ENCODE results near the gene P2RX7.

The P2RX7 gene

GRCh38 chr12:121110211-121110940 lies 22.3 kb upstream of the P2RX7 start:
- H3K36me3 ChIP-seq (ENCODE audit: control insufficient read depth in 1 of 2, insufficient read depth in 2 of 2, low read length in 2 of 2) = no peaks in the 10 kb centered on the region
- H3K27me3 ChIP-seq (ENCODE audit: control insufficient read depth in 1 of 2, insufficient read depth in 2 of 2, low read length in 2 of 2) = no peaks in the 10 kb centered on the region
- H3K4me3 ChIP-seq (ENCODE audit: low read depth in 1 of 2, low read length in 2 of 2) = no peak overlapping the region
- no peaks in the 10 kb centered on the region for H3K4me1 ChIP-seq (ENCODE audit: control insufficient read depth in 1 of 2, insufficient read depth in 2 of 2, low read length in 2 of 2)
- H3K9ac ChIP-seq (ENCODE audit: low read depth in 1 of 2, low read length in 2 of 2) = peak overlapping the region in 1 of 2 donors; percentile 32
- no peak overlapping the region for H3K27ac ChIP-seq (ENCODE audit: low read depth, low read length)
- no peaks in the 10 kb centered on the region for H3K9me3 ChIP-seq (ENCODE audit: control insufficient read depth in 1 of 2, low read length in 2 of 2)

DNA sequence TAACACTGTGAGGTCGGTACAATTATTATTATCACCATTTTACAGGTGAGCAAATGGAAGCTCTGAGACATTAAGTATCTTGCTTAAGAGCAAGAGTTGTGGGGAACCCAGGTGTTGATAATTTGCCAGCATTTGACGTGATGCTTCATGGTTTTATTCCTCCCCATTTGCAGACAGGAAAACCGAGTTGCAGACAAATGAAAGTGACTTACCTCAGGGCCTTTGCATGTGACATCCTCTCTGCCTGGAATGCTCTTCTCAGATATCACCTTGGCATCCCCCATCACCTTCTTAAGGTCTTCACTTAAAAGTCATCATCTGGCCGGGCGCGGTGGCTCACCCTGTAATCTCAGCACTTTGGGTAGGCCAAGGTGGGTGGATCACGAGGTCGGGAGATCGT lies 21.0 kb upstream of the P2RX7 start:
- no peaks in the 10 kb centered on the region for H3K36me3 ChIP-seq (ENCODE audit: control insufficient read depth in 1 of 2, insufficient read depth in 2 of 2, low read length in 2 of 2)
- no peaks in the 10 kb centered on the region for H3K27me3 ChIP-seq (ENCODE audit: control insufficient read depth in 1 of 2, insufficient read depth in 2 of 2, low read length in 2 of 2)
- no peak overlapping the region for H3K9ac ChIP-seq (ENCODE audit: low read depth in 1 of 2, low read length in 2 of 2)
- H3K9me3 ChIP-seq (ENCODE audit: control insufficient read depth in 1 of 2, low read length in 2 of 2) = no peaks in the 10 kb centered on the region
- no peaks in the 10 kb centered on the region for H3K4me1 ChIP-seq (ENCODE audit: control insufficient read depth in 1 of 2, insufficient read depth in 2 of 2, low read length in 2 of 2)
- no peak overlapping the region for H3K27ac ChIP-seq (ENCODE audit: low read depth, low read length)
- no peak overlapping the region for H3K4me3 ChIP-seq (ENCODE audit: low read depth in 1 of 2, low read length in 2 of 2)

DNA sequence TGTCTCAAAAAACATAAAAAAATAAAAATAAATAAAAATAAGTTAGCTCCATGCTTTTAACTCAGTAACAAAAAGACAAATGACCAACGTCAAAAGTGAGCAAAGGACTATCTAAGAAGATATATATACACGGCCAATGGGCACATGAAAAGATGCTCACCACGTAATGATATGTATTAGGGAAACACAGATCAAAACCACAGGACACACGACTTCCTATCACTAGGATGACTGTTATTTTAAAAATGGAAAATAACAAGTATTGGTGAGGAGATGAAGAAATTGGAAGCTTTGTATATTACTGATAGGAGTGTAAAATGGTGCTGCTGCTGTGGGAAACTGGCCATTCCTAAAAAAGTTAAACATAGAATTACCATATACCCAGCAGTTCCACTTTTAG lies 20.2 kb upstream of the P2RX7 start:
- Histone ChIP-seq H3K36me3 (ENCODE audit: control insufficient read depth in 1 of 2, insufficient read depth in 2 of 2, low read length in 2 of 2) (no peaks in the 10 kb centered on the region), H3K4me3 (ENCODE audit: low read depth in 1 of 2, low read length in 2 of 2) (no peak overlapping the region), H3K4me1 (ENCODE audit: control insufficient read depth in 1 of 2, insufficient read depth in 2 of 2, low read length in 2 of 2) (no peaks in the 10 kb centered on the region), H3K27ac (ENCODE audit: low read depth, low read length) (no peak overlapping the region), H3K27me3 (ENCODE audit: control insufficient read depth in 1 of 2, insufficient read depth in 2 of 2, low read length in 2 of 2) (no peaks in the 10 kb centered on the region), H3K9ac (ENCODE audit: low read depth in 1 of 2, low read length in 2 of 2) (no peak overlapping the region), H3K9me3 (ENCODE audit: control insufficient read depth in 1 of 2, low read length in 2 of 2) (no peaks in the 10 kb centered on the region)

- no peak overlapping the region for H3K9ac ChIP-seq (ENCODE audit: low read depth in 1 of 2, low read length in 2 of 2)
- no peaks in the 10 kb centered on the region for H3K4me1 ChIP-seq (ENCODE audit: control insufficient read depth in 1 of 2, insufficient read depth in 2 of 2, low read length in 2 of 2)
- no peak overlapping the region for H3K4me3 ChIP-seq (ENCODE audit: low read depth in 1 of 2, low read length in 2 of 2)
- H3K9me3 ChIP-seq (ENCODE audit: control insufficient read depth in 1 of 2, low read length in 2 of 2) = no peaks in the 10 kb centered on the region
- no peaks in the 10 kb centered on the region for H3K27me3 ChIP-seq (ENCODE audit: control insufficient read depth in 1 of 2, insufficient read depth in 2 of 2, low read length in 2 of 2)
- H3K36me3 ChIP-seq (ENCODE audit: control insufficient read depth in 1 of 2, insufficient read depth in 2 of 2, low read length in 2 of 2) = no peaks in the 10 kb centered on the region
- no peak overlapping the region for H3K27ac ChIP-seq (ENCODE audit: low read depth, low read length)
These were observed 19.6 kb upstream of the P2RX7 start for GRCh38 chr12:121113057-121113456.

GRCh38 chr12:121114019-121114639 lies 18.5 kb upstream of the P2RX7 start:
- no peaks in the 10 kb centered on the region for H3K36me3 ChIP-seq (ENCODE audit: control insufficient read depth in 1 of 2, insufficient read depth in 2 of 2, low read length in 2 of 2)
- no peak overlapping the region for H3K9ac ChIP-seq (ENCODE audit: low read depth in 1 of 2, low read length in 2 of 2)
- H3K4me3 ChIP-seq (ENCODE audit: low read depth in 1 of 2, low read length in 2 of 2) = no peak overlapping the region
- no peaks in the 10 kb centered on the region for H3K27me3 ChIP-seq (ENCODE audit: control insufficient read depth in 1 of 2, insufficient read depth in 2 of 2, low read length in 2 of 2)
- no peaks in the 10 kb centered on the region for H3K9me3 ChIP-seq (ENCODE audit: control insufficient read depth in 1 of 2, low read length in 2 of 2)
- H3K4me1 ChIP-seq (ENCODE audit: control insufficient read depth in 1 of 2, insufficient read depth in 2 of 2, low read length in 2 of 2) = no peaks in the 10 kb centered on the region
- H3K27ac ChIP-seq (ENCODE audit: low read depth, low read length) = no peak overlapping the region

GRCh38 chr12:121114806-121115205 lies 17.9 kb upstream of the P2RX7 start:
- H3K4me3 ChIP-seq (ENCODE audit: low read depth in 1 of 2, low read length in 2 of 2) = no peak overlapping the region
- no peak overlapping the region for H3K9ac ChIP-seq (ENCODE audit: low read depth in 1 of 2, low read length in 2 of 2)
- no peaks in the 10 kb centered on the region for H3K4me1 ChIP-seq (ENCODE audit: control insufficient read depth in 1 of 2, insufficient read depth in 2 of 2, low read length in 2 of 2)
- H3K36me3 ChIP-seq (ENCODE audit: control insufficient read depth in 1 of 2, insufficient read depth in 2 of 2, low read length in 2 of 2) = no peaks in the 10 kb centered on the region
- no peaks in the 10 kb centered on the region for H3K27me3 ChIP-seq (ENCODE audit: control insufficient read depth in 1 of 2, insufficient read depth in 2 of 2, low read length in 2 of 2)
- no peak overlapping the region for H3K27ac ChIP-seq (ENCODE audit: low read depth, low read length)
- no peaks in the 10 kb centered on the region for H3K9me3 ChIP-seq (ENCODE audit: control insufficient read depth in 1 of 2, low read length in 2 of 2)

DNA sequence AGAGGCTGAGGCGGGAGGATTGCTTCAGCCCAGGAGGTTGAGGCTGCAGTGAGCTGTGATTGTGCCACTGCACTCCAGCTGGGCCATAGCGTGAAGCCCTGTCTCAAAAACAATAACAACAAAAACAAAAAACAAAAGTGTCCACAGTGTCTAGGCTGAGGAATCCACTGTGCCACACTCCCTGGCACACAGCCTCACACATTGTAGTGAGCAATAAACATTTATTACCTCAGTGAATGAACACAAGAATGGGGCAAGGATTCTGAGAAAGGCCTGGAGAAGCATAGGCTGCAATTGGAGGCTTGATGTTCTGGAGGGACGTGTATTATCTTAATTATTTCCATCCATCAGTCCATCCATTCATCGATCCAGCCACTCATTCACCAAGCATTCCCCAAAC lies 17.1 kb upstream of the P2RX7 start:
- Histone ChIP-seq H3K4me1 (ENCODE audit: control insufficient read depth in 1 of 2, insufficient read depth in 2 of 2, low read length in 2 of 2) (no peaks in the 10 kb centered on the region), H3K27me3 (ENCODE audit: control insufficient read depth in 1 of 2, insufficient read depth in 2 of 2, low read length in 2 of 2) (no peaks in the 10 kb centered on the region), H3K4me3 (ENCODE audit: low read depth in 1 of 2, low read length in 2 of 2) (no peak overlapping the region), H3K9ac (ENCODE audit: low read depth in 1 of 2, low read length in 2 of 2) (no peak overlapping the region), H3K9me3 (ENCODE audit: control insufficient read depth in 1 of 2, low read length in 2 of 2) (no peaks in the 10 kb centered on the region), H3K27ac (ENCODE audit: low read depth, low read length) (no peak overlapping the region), H3K36me3 (ENCODE audit: control insufficient read depth in 1 of 2, insufficient read depth in 2 of 2, low read length in 2 of 2) (no peaks in the 10 kb centered on the region)

DNA sequence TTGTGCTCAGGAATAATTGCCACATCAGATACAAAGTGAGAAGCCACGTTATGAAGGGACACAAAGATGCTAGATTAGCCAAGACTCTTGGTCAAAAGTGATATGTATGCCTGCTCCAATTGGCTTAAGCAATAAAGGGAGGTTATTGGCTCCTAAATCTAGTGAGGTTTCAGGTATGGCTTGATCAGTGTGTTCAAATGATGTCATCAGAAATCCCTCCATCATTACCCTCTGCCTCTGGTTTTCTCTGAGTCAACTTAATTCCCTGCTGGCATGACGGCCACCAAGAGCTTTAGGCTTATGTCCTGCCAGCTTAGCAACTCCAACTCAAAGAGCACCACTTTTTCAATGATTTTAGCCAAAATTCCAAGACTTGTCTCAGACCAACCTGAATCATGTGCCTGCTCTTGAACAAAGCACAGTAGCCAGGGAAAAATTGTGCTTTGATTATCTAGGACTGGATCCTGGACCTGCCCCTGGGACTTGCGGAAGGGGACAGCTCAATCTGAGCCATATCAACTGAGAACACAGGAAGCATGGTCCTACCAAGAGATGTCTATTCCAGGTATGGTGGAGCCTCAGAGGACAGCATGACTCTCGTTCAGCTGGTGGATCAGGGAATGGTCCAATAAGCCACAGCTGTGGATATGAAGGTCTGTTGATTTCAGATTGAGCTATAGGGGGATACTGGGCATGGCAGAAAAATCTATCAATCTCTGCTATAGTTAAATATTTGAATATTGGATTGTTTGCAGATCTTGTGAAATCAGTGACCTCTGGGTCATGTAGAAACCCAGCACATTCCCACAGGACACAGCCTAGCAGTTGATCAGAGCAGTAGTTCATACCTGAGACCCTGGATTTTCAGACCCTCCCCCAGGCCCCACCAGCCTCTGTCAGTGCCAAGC lies 16.1 kb upstream of the P2RX7 start:
- Histone ChIP-seq H3K9ac (ENCODE audit: low read depth in 1 of 2, low read length in 2 of 2) (no peak overlapping the region), H3K4me1 (ENCODE audit: control insufficient read depth in 1 of 2, insufficient read depth in 2 of 2, low read length in 2 of 2) (no peaks in the 10 kb centered on the region), H3K9me3 (ENCODE audit: control insufficient read depth in 1 of 2, low read length in 2 of 2) (no peaks in the 10 kb centered on the region), H3K27me3 (ENCODE audit: control insufficient read depth in 1 of 2, insufficient read depth in 2 of 2, low read length in 2 of 2) (no peaks in the 10 kb centered on the region), H3K4me3 (ENCODE audit: low read depth in 1 of 2, low read length in 2 of 2) (no peak overlapping the region), H3K27ac (ENCODE audit: low read depth, low read length) (no peak overlapping the region), H3K36me3 (ENCODE audit: control insufficient read depth in 1 of 2, insufficient read depth in 2 of 2, low read length in 2 of 2) (no peaks in the 10 kb centered on the region)

- H3K4me3 ChIP-seq (ENCODE audit: low read depth in 1 of 2, low read length in 2 of 2) = no peak overlapping the region
- H3K27me3 ChIP-seq (ENCODE audit: control insufficient read depth in 1 of 2, insufficient read depth in 2 of 2, low read length in 2 of 2) = no peaks in the 10 kb centered on the region
- H3K27ac ChIP-seq (ENCODE audit: low read depth, low read length) = no peak overlapping the region
- no peaks in the 10 kb centered on the region for H3K9me3 ChIP-seq (ENCODE audit: control insufficient read depth in 1 of 2, low read length in 2 of 2)
- H3K36me3 ChIP-seq (ENCODE audit: control insufficient read depth in 1 of 2, insufficient read depth in 2 of 2, low read length in 2 of 2) = no peaks in the 10 kb centered on the region
- no peak overlapping the region for H3K9ac ChIP-seq (ENCODE audit: low read depth in 1 of 2, low read length in 2 of 2)
- H3K4me1 ChIP-seq (ENCODE audit: control insufficient read depth in 1 of 2, insufficient read depth in 2 of 2, low read length in 2 of 2) = no peaks in the 10 kb centered on the region
These were observed 15.4 kb upstream of the P2RX7 start for GRCh38 chr12:121117226-121117777.

- Histone ChIP-seq H3K27me3 (ENCODE audit: control insufficient read depth in 1 of 2, insufficient read depth in 2 of 2, low read length in 2 of 2) (no peaks in the 10 kb centered on the region), H3K4me3 (ENCODE audit: low read depth in 1 of 2, low read length in 2 of 2) (no peak overlapping the region), H3K9ac (ENCODE audit: low read depth in 1 of 2, low read length in 2 of 2) (no peak overlapping the region), H3K27ac (ENCODE audit: low read depth, low read length) (no peak overlapping the region), H3K36me3 (ENCODE audit: control insufficient read depth in 1 of 2, insufficient read depth in 2 of 2, low read length in 2 of 2) (no peaks in the 10 kb centered on the region), H3K9me3 (ENCODE audit: control insufficient read depth in 1 of 2, low read length in 2 of 2) (no peaks in the 10 kb centered on the region), H3K4me1 (ENCODE audit: control insufficient read depth in 1 of 2, insufficient read depth in 2 of 2, low read length in 2 of 2) (no peaks in the 10 kb centered on the region)
These were observed 12.4 kb upstream of the P2RX7 start for GRCh38 chr12:121120323-121120722.
